ENCODE measurements around the gene KCNMB2. TPM values are rescaled to one million over a fixed set of nuclear protein-coding genes. Genes with fewer than 3 reads are reported as not detected.

Gene KCNMB2
- polyA plus RNA-seq, 1 of the 3 experiments (the other 2 are of a cell fraction), result not detected

- Histone ChIP-seq H4K20me1 (ENCODE audit: insufficient read depth) (no peaks in the 10 kb centered on the region), H3K9me3 (no peaks in the 10 kb centered on the region), H3K27me3 (ENCODE audit: insufficient read depth) (no peaks in the 10 kb centered on the region), H3K79me2 (ENCODE audit: insufficient read depth) (no peaks in the 10 kb centered on the region), H3K9ac (no peak overlapping the region), H3K27ac (ENCODE audit: low read depth in 2 of 2, low read length in 1 of 2) (no peak overlapping the region), H2AFZ (ENCODE audit: low read depth) (no peak overlapping the region), H3K36me3 (replicated peaks in 1 of 2; ENCODE audit: control insufficient read depth in 1 of 2, insufficient read depth in 2 of 2, low read length in 1 of 2) (no peaks in the 10 kb centered on the region), H3K4me3 (ENCODE audit: low read depth in 2 of 2, low read length in 1 of 2) (no peak overlapping the region), H3K4me1 (ENCODE audit: control insufficient read depth in 1 of 2, insufficient read depth in 2 of 2, low read depth in 1 of 2, low read length in 1 of 2) (no peaks in the 10 kb centered on the region), H3K9me2 (no peaks in the 10 kb centered on the region), H3F3A (replicated peaks; ENCODE audit: insufficient read depth) (no peaks in the 10 kb centered on the region), H3K4me2 (no peak overlapping the region)
- no peak for DNase-seq
- TF ChIP-seq FOXM1 (IDR thresholded peaks at IDR 0.05; ENCODE audit: low read depth) (no peak), GATA2 (CRISPR knock-in tag; IDR thresholded peaks at IDR 0.05) (no peak), MEF2A (IDR thresholded peaks at IDR 0.05; ENCODE audit: borderline replicate concordance, low read depth) (no peak), RCOR1 (IDR thresholded peaks at IDR 0.05; ENCODE audit: low read length) (no peak), CTCF (IDR thresholded peaks at IDR 0.05) (no peak), CHD2 (IDR thresholded peaks at IDR 0.05; ENCODE audit: low read length, partially characterized antibody) (no peak), RFX5 (IDR thresholded peaks at IDR 0.05; ENCODE audit: low read length) (no peak), SMC3 (IDR thresholded peaks at IDR 0.05; ENCODE audit: low read depth, low read length) (no peak), PBX3 (IDR thresholded peaks at IDR 0.05) (no peak), MAX (IDR thresholded peaks at IDR 0.05; ENCODE audit: low read depth) (no peak), RXRA (IDR thresholded peaks at IDR 0.05; ENCODE audit: borderline replicate concordance, low read depth) (no peak), TEAD4 (IDR thresholded peaks at IDR 0.05; ENCODE audit: borderline replicate concordance, insufficient read depth) (no peak), FOXJ3 (CRISPR knock-in tag; IDR thresholded peaks at IDR 0.05) (no peak), REST (IDR thresholded peaks at IDR 0.05; ENCODE audit: low read depth, low read length) (no peak), TCF12 (IDR thresholded peaks at IDR 0.05) (no peak), NFIC (IDR thresholded peaks at IDR 0.05; ENCODE audit: borderline replicate concordance) (no peak), MXI1 (IDR thresholded peaks at IDR 0.05; ENCODE audit: low read depth, low read length) (no peak), NRF1 (IDR thresholded peaks at IDR 0.05; ENCODE audit: low read depth, low read length) (no peak), ZBTB33 (IDR thresholded peaks at IDR 0.05; ENCODE audit: borderline replicate concordance, low read depth) (no peak), USF2 (IDR thresholded peaks at IDR 0.05; ENCODE audit: borderline replicate concordance, low read depth, low read length) (no peak)
- POLR2A ChIA-PET, result interaction anchor here (0.6 kb wide), 1 partner anchor 975 kb away, joined by 7 read pairs; no protein-coding TSS in a partner anchor
- 45% methylated on average over 3 of the region's 3 CpGs for WGBS (ENCODE audit: low lambda C conversion rate)
- CTCF ChIA-PET, result no interaction called here
These were observed 87.5 kb downstream of the KCNMB2 start for GRCh38 chr3:178623666-178624255.

Measured in SK-N-SH (cell line).